SK-N-SH (cell line): ENCODE data around the gene ACAP3. TPM values are rescaled to one million over a fixed set of nuclear protein-coding genes. Genes with fewer than 3 reads are reported as not detected.

Source experiments
- CTCF ChIA-PET: fragments of 300-600, 350-600 bp; formaldehyde crosslinking; extraction: SDS; loops from one replicate; lab custom pipeline; 2021; lab: Yijun Ruan, JAX
- POLR2A ChIA-PET: fragments of 350-600 bp; sonication (Branson Sonifier 250); formaldehyde crosslinking; extraction: SDS; loops from one replicate; lab custom pipeline; 2020; ENCODE audit warnings: antibody characterized with exemption, inconsistent platforms; lab: Yijun Ruan, JAX
- DNase-seq: peaks from one replicate; pipeline ENCODE4 v3.0.0; 2012
- H2AFZ ChIP-seq: fragments of 200-600 bp; sonication (generic); 2 replicates; pipeline ENCODE4 v1.8.1; 2016; ENCODE audit warnings: antibody characterized with exemption, mild to moderate bottlenecking, low read depth
- H3F3A ChIP-seq: fragments of 200-600 bp; sonication (generic); replicated peaks from 2 replicates; pipeline ENCODE3; 2016; ENCODE audit warnings: antibody characterized with exemption, mild to moderate bottlenecking; ENCODE audit not compliant: insufficient read depth
- H3K27ac ChIP-seq, 2 experiments: fragments of 200-500 bp in 1 of 2; fragments of 200-600 bp in 1 of 2; sonication (Bioruptor generic) in 1 of 2; sonication (generic), shearing (Covaris generic) in 1 of 2; 2 replicates each; pipeline versions ENCODE4 v1.5.1 to v1.6.1; 2014 to 2016; ENCODE audit warnings: low read depth in 2 of 2, inconsistent platforms in 1 of 2, low read length in 1 of 2, mild to moderate bottlenecking in 1 of 2, mixed read lengths in 1 of 2
- H3K27me3 ChIP-seq: fragments of 200-600 bp; sonication (generic), shearing (Covaris generic); 2 replicates; pipeline ENCODE4 v1.6.1; 2016; ENCODE audit warnings: mixed run types; ENCODE audit not compliant: insufficient read depth
- H3K36me3 ChIP-seq, 2 experiments: fragments of 200-500 bp in 1 of 2; fragments of 200-600 bp in 1 of 2; sonication (Bioruptor generic) in 1 of 2; sonication (generic) in 1 of 2; replicated peaks in 1 of 2; 2 replicates each; pipeline versions ENCODE3 to v1.5.1; 2014 to 2016; ENCODE audit warnings: low read length in 1 of 2, mild to moderate bottlenecking in 1 of 2; ENCODE audit not compliant: insufficient read depth in 2 of 2, control insufficient read depth in 1 of 2
- H3K4me1 ChIP-seq, 2 experiments: fragments of 200-500 bp in 1 of 2; fragments of 200-600 bp in 1 of 2; sonication (Bioruptor generic) in 1 of 2; sonication (generic), shearing (Covaris generic) in 1 of 2; 2 replicates each; pipeline versions ENCODE4 v1.5.1 to v1.6.1; 2014 to 2016; ENCODE audit warnings: low read depth in 1 of 2, low read length in 1 of 2, mixed run types in 1 of 2; ENCODE audit not compliant: insufficient read depth in 2 of 2, control insufficient read depth in 1 of 2
- H3K4me2 ChIP-seq: fragments of 200-600 bp; sonication (generic), shearing (Covaris generic); 2 replicates; pipeline ENCODE4 v1.6.1; 2017; ENCODE audit warnings: mixed run types
- H3K4me3 ChIP-seq, 2 experiments: fragments of 200-500 bp in 1 of 2; fragments of 200-600 bp in 1 of 2; sonication (Bioruptor generic) in 1 of 2; sonication (generic), shearing (Covaris generic) in 1 of 2; 2 replicates each; pipeline versions ENCODE4 v1.5.1 to v1.8.1; 2014 to 2016; ENCODE audit warnings: low read depth in 2 of 2, inconsistent platforms in 1 of 2, low read length in 1 of 2, mild to moderate bottlenecking in 1 of 2, mixed read lengths in 1 of 2, moderate library complexity in 1 of 2
- H3K79me2 ChIP-seq: fragments of 200-600 bp; sonication (generic); 2 replicates; pipeline ENCODE4 v1.8.1; 2017; ENCODE audit warnings: mild to moderate bottlenecking; ENCODE audit not compliant: insufficient read depth
- H3K9ac ChIP-seq: fragments of 200-600 bp; sonication (generic); 2 replicates; pipeline ENCODE4 v1.6.1; 2017; ENCODE audit warnings: mixed run types
- H3K9me2 ChIP-seq: fragments of 200-600 bp; sonication (generic); 2 replicates; pipeline ENCODE4 v1.6.1; 2017; ENCODE audit warnings: mixed run types
- H3K9me3 ChIP-seq: fragments of 200-600 bp; sonication (generic); 2 replicates; pipeline ENCODE4 v1.6.1; 2017; ENCODE audit warnings: mixed run types, mild to moderate bottlenecking, moderate library complexity
- H4K20me1 ChIP-seq: fragments of 200-600 bp; sonication (generic); 2 replicates; pipeline ENCODE4 v1.6.1; 2017; ENCODE audit warnings: mild to moderate bottlenecking, mixed run types; ENCODE audit not compliant: insufficient read depth
- ELF1 ChIP-seq: IDR thresholded peaks from 2 replicates; pipeline ENCODE4 v1.4.0; 2012
- FOSL2 ChIP-seq: IDR thresholded peaks from 2 replicates; pipeline ENCODE4 v1.4.0; 2012; ENCODE audit warnings: low read depth, mild to moderate bottlenecking, moderate library complexity, borderline replicate concordance
- FOXJ3 ChIP-seq: sonication (generic); formaldehyde crosslinking; IDR thresholded peaks from 2 replicates; pipeline ENCODE4 v1.5.1; 2020; ENCODE audit warnings: mild to moderate bottlenecking, missing genetic modification reagents
- FOXM1 ChIP-seq: IDR thresholded peaks from 2 replicates; pipeline ENCODE4 v1.4.0; 2012; ENCODE audit warnings: low read depth, mild to moderate bottlenecking
- GATA2 ChIP-seq: sonication (generic); formaldehyde crosslinking; IDR thresholded peaks from 2 replicates; pipeline ENCODE4 v1.5.0; 2020; ENCODE audit warnings: mild to moderate bottlenecking, missing genetic modification reagents
- MEF2A ChIP-seq: IDR thresholded peaks from 2 replicates; pipeline ENCODE4 v1.4.0; 2012; ENCODE audit warnings: low read depth, borderline replicate concordance
- NFIC ChIP-seq: IDR thresholded peaks from 2 replicates; pipeline ENCODE4 v1.4.0; 2012; ENCODE audit warnings: borderline replicate concordance
- RCOR1 ChIP-seq: fragments of 150-350 bp; IDR thresholded peaks from 2 replicates; pipeline ENCODE4 v1.6.1; 2017; ENCODE audit warnings: antibody characterized with exemption, low read length
- REST ChIP-seq: IDR thresholded peaks from 2 replicates; pipeline ENCODE4 v1.6.1; 2012; ENCODE audit warnings: mild to moderate bottlenecking, low read depth, low read length, moderate library complexity
- SIN3A ChIP-seq: IDR thresholded peaks from 2 replicates; pipeline ENCODE4 v1.6.1; 2012; ENCODE audit warnings: low read depth, mild to moderate bottlenecking, low read length, moderate library complexity, borderline replicate concordance
- SMC3 ChIP-seq: IDR thresholded peaks from 2 replicates; pipeline ENCODE4 v1.6.1; 2012; ENCODE audit warnings: low read depth, low read length, improper control_type of control experiment
- TEAD4 ChIP-seq: IDR thresholded peaks from 2 replicates; pipeline ENCODE4 v1.4.0; 2012; ENCODE audit warnings: mild to moderate bottlenecking, borderline replicate concordance; ENCODE audit not compliant: insufficient read depth
- WGBS: methylation state at CpG from one replicate; pipeline ENCODE4 v1.1.6; 2017; ENCODE audit warnings: low lambda C conversion rate; 5-methylcytosine and 5-hydroxymethylcytosine counted together
- polyA plus RNA-seq, 3 experiments: library from polyadenylated mRNA; depleted of rRNA; stranded (reverse); fragments of >200 nt; gene quantifications; 2 replicates each; pipeline ENCODE4 v1.2.3, GENCODE V29; 2012
- TF ChIP-seq, protein P1 (sequence below): IDR thresholded peaks from 2 replicates; pipeline ENCODE4 v1.4.0; 2012; ENCODE audit warnings: low read depth, borderline replicate concordance
- TF ChIP-seq, protein P2 (sequence below): fragments of 150-350 bp; IDR thresholded peaks from 2 replicates; pipeline ENCODE4 v1.6.1; 2016; ENCODE audit warnings: mild to moderate bottlenecking, low read depth, low read length

ACAP3 gene
- polyA plus RNA-seq, 1 of the 3 experiments (the other 2 are of a cell fraction) = 51.7 TPM

GRCh38 chr1:1245178-1245816 is 62.4 kb downstream of the ACAP3 start:
- no peaks in the 10 kb centered on the region for H3K9me2 ChIP-seq
- 51% methylated on average over 15 of the region's 23 CpGs for WGBS
- H3K4me3 ChIP-seq = no peak overlapping the region
- no peaks in the 10 kb centered on the region for H3K36me3 ChIP-seq
- CTCF ChIA-PET = interaction anchor here (3.3 kb wide), 1 partner anchor 123 kb away, joined by 19 read pairs; no protein-coding TSS in a partner anchor
- H3F3A ChIP-seq = no peaks in the 10 kb centered on the region
- no peak for DNase-seq
- H3K27ac ChIP-seq = no peak overlapping the region
- H3K79me2 ChIP-seq = no peaks in the 10 kb centered on the region
- no peak overlapping the region for H3K4me2 ChIP-seq
- H2AFZ ChIP-seq = no peak overlapping the region
- H3K4me1 ChIP-seq = no peaks in the 10 kb centered on the region; a peak in 1 of 4 replicates
- H4K20me1 ChIP-seq = no peaks in the 10 kb centered on the region
- POLR2A ChIA-PET = no interaction called here
- H3K9me3 ChIP-seq = no peaks in the 10 kb centered on the region
- TF ChIP-seq, protein P1, sequence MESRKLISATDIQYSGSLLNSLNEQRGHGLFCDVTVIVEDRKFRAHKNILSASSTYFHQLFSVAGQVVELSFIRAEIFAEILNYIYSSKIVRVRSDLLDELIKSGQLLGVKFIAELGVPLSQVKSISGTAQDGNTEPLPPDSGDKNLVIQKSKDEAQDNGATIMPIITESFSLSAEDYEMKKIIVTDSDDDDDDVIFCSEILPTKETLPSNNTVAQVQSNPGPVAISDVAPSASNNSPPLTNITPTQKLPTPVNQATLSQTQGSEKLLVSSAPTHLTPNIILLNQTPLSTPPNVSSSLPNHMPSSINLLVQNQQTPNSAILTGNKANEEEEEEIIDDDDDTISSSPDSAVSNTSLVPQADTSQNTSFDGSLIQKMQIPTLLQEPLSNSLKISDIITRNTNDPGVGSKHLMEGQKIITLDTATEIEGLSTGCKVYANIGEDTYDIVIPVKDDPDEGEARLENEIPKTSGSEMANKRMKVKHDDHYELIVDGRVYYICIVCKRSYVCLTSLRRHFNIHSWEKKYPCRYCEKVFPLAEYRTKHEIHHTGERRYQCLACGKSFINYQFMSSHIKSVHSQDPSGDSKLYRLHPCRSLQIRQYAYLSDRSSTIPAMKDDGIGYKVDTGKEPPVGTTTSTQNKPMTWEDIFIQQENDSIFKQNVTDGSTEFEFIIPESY = no peak
- TF ChIP-seq FOXJ3 (CRISPR knock-in tag) (no peak), REST (no peak), MEF2A (no peak), TEAD4 (no peak), FOXM1 (no peak), RCOR1 (no peak), FOSL2 (no peak), GATA2 (CRISPR knock-in tag) (no peak), NFIC (no peak), SIN3A (no peak), SMC3 (no peak), ELF1 (no peak)
- TF ChIP-seq, protein P2, sequence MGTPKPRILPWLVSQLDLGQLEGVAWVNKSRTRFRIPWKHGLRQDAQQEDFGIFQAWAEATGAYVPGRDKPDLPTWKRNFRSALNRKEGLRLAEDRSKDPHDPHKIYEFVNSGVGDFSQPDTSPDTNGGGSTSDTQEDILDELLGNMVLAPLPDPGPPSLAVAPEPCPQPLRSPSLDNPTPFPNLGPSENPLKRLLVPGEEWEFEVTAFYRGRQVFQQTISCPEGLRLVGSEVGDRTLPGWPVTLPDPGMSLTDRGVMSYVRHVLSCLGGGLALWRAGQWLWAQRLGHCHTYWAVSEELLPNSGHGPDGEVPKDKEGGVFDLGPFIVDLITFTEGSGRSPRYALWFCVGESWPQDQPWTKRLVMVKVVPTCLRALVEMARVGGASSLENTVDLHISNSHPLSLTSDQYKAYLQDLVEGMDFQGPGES = no peak
- no peak overlapping the region for H3K9ac ChIP-seq
- no peaks in the 10 kb centered on the region for H3K27me3 ChIP-seq
